Measurements from ENCODE around the gene GPS2.

DNA sequence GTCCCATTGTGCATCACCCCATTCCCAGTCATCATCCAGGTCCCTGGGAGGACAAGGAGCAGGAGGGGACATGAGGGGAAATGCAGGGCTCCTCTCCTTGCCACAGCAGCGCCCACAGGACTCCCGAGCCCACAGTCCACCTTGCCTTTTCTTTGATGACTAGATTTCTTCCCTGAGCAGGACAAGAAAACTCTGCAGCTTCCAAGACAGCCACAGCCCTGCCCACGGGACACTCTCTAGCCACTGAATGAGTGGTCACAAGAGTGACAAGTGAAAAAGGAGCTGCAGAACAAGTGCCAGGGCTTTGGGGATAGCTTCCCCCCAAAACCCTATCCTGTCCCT, 9.2 kb upstream of the GPS2 start:
- TF ChIP-seq EZH2 (IDR thresholded peaks at IDR 0.05; ENCODE audit: borderline replicate concordance), result no peak
- TF ChIP-seq, protein P1, sequence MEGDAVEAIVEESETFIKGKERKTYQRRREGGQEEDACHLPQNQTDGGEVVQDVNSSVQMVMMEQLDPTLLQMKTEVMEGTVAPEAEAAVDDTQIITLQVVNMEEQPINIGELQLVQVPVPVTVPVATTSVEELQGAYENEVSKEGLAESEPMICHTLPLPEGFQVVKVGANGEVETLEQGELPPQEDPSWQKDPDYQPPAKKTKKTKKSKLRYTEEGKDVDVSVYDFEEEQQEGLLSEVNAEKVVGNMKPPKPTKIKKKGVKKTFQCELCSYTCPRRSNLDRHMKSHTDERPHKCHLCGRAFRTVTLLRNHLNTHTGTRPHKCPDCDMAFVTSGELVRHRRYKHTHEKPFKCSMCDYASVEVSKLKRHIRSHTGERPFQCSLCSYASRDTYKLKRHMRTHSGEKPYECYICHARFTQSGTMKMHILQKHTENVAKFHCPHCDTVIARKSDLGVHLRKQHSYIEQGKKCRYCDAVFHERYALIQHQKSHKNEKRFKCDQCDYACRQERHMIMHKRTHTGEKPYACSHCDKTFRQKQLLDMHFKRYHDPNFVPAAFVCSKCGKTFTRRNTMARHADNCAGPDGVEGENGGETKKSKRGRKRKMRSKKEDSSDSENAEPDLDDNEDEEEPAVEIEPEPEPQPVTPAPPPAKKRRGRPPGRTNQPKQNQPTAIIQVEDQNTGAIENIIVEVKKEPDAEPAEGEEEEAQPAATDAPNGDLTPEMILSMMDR (IDR thresholded peaks at IDR 0.05; ENCODE audit: poor library complexity), result no peak

All from hepatocyte (in vitro differentiated cells).